UCSD-AML1 (cell line): ENCODE results near the gene MT1B.
"Not testable (repeated sequence)": the region's sequence is repeated elsewhere in the genome, so short reads cannot be mapped to it uniquely, and the experiment has no call there.

Source experiments
- DNase-seq: peaks from one replicate; lab custom pipeline; 2025; ENCODE audit not compliant: unreplicated experiment; lab: John Stamatoyannopoulos, UW

MT1B gene

GRCh38 chr16:56665286-56666261 lies 13.9 kb downstream of the MT1B start:
- DNase-seq, result not testable (repeated sequence)

DNA sequence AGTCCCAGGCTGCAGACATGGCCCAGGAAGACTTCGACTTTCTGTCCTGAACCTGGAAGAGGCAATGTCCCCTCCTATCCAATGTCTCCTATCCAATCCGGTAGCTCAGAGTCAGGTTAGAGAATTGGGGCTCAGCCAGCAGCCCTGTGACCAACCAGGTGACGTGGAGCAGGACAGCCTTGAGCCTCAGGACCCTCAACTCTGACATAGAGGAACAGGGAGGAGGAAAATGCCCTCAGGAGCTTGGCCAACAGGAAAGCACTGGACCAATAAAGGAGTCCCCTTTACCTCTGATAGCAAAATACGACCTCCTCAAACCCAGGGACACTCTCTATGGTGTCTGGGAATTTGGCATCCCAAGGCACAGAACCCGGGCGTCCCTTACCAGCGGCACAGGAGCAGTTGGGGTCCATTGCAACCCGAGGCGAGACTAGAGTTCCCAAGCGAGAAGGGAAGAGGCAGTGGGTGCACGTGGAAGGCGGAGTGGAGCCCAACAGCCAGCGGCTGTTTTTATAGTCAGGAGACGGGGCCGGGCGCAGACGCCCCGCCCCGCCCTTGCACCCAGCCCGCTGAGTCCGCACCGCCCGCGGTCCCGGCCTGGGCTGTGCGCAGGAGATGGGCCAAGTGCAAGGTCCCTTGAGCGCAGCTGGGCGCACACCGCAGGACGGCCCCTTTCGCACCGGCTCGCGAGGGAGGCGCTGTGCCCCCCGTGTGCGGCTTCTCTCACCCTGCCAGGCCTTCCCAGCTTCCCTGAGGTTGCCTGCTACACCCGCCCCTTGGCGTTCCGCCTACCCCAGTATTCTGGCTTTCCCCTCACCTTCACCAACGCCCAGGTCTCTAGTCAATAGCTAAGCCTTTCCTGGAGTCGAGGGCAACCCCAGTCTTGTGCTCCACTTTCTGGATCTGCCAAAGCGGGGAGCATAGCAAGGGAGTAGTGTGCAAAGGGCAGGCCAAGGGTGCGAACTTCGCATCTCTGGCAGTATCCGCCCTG lies 16.2 kb downstream of the MT1B start, which contains the start of gene MT1G:
MT1G (minus strand) TSS at position 485 of the 991 bp plus-strand sequence; CDS start at position 413, 72 bp downstream.
- DNase-seq, result no peak

DNA sequence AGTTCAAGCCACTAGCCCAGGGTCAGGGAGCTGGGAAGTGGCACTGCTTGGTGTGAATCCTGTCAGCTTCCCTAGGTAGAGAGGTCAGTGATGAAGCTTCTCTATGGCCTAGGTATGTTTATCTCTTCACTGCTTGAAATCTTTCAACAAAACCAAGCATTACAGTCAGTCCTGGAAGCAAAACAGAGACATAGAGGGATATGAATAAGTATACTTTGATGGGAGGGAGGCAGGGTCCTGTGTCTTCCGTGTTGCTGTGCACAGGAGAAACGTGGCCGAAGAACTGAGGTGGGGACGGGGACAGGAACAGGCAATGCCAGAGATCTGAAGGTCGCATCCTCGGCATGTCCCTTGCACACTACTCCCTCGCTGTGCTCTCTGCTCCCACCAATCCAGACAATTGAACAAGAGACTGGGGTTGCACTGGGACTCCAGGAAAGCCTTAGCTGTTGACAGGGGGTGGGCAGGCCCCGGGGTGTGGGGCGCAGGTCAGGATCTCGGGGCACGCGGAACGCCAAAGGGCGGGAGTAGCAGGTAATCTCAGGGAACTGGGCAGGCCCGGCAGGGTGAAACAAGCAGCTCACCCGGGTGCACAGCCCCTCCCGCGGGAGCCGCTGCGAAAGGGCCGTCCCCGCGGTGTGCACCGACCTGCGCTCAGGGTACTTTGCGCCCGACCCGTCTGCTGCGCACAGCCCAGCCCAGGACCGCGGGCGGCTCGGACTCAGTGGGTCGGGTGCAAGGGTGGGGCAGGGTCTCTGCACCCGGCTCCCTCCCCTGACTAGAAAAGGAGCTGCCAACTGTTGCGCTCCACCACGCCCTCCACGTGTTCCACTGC lies 17.5 kb downstream of the MT1B start, which contains the start of gene MT1H:
MT1H (plus strand) TSS at position 810 of the 835 bp plus-strand sequence. CDS start 71 bp downstream, outside the sequence.
- DNase-seq, result no peak

DNA sequence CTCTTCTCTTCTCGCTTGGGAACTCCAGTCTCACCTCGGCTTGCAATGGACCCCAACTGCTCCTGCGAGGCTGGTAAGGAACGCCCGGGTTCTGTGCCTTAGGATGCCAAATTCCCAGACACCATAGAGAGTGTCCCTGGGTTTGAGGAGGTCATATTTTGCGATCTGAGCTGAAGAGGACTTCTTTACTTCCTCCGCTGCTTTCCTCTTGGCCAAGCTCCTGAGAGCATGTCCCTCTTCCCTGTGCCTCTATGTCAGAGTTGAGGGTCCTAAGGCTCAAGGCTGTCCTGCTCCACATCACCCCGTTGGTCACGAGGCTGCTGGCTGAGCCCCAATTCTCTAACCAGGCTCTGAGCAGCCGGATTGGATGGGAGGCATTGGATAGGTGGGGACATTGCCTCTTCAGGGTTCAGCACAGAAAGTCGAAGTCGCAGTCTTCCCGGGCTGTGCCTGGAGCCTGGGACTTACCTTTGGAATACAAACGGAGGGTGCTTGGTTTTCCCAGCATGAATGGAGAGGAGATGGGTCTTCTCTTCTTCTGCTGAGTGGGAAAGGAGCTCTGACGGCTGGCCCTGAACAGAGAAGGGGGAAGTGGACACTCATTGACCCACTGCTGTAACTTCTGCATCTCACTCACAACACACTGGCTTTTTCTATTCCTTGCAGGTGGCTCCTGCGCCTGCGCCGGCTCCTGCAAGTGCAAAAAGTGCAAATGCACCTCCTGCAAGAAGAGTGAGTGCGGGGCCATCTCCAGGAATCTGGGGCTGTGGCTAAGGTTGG lies 18.3 kb downstream of the MT1B start:
- DNase-seq, result no peak

GRCh38 chr16:56670620-56670934 lies 18.9 kb downstream of the MT1B start:
- no peak for DNase-seq

DNA sequence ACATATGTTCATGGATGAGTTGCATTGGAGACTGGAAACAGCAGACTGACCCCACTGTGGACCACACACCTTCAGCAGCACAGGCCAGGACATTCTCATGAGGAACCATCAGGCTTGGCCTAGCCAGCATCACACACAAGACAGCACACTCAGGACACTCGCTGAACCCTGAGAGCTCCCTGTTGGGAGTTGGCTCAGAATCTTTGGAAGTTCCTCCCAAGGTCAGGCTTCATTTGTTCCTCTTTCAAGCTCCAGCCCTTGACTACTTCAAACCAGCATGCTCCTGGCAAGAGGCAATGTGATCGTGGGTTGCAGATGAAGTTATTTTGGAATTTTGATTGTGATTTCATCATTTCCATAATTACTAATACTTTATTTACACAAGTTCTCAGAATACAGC lies 20.0 kb downstream of the MT1B start:
- not testable (repeated sequence) for DNase-seq

DNA sequence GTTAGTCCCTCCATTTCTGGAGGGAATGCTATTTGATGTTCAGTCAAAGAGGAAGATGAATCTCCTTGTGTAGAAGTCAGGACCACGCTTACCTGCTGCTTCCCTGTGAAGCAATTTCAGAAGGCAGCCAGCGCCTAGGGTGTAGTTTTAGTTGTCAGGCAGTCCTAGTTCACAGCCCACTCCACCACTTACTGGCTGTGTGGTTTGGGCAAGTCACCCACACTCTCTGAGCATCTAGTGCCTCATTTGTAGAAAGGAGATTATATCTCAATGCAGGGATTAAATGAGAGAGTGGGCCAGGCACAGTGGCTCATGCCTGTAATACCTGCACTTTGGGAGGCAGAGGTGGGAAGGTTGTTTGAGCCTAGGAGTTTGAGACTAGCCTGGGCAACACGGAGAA lies 20.5 kb downstream of the MT1B start:
- DNase-seq, result not testable (repeated sequence)

DNA sequence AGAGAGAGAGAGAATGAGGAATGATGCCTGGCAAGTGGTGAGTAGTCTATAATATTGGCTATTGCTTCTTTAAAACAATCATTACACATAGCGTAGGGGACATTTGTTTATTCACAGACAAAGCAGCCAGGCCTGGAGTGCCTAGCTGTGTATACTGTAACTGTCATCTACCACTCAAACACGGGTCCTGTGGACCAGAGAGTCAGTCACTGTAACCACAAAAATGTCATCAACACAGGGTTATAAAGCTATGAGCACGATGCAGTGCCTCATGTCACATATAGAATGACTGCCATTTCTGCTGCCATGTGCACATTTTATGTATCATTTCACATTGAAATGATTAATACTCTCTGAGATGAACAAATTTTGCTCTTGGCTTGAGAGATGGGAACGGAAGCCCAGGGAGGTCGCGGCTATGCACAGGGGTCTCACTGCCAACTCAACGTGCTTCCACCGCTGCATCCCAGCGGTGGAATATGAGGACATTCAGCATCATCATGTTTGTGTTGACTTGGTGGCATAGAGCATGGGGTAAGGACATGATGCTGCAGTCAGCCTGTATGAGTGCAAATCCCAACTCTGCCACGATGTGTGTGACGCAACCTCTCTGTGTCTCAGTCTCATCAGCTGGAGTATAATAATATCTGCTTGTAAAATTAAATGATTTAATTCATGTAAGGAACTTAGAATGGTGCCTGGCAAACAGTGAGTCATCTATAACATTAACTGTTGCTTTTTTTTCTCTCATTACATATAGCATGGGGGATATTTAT lies 21.3 kb downstream of the MT1B start:
- DNase-seq, result no peak

DNA sequence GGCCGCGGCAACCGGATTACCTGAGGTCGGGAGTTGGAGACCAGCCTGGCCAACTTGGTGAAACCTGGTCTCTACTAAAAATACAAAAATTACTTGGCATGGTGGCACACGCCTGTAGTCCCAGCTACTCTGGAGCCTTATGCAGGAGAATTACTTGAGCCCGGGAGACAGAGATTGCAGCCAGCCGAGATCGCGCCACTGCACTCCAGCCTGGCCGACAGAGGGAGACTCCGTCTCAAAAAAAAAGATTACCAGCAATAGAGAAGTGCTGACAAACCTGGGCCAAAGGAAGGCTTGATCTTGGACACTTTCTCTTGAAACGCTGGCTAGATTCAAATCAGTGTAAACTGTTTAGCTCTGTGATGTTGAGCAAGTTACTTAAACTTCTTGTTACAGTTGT lies 22.2 kb downstream of the MT1B start:
- DNase-seq, result peak; percentile 29

GRCh38 chr16:56674570-56674969 lies 22.9 kb downstream of the MT1B start:
- not testable (repeated sequence) for DNase-seq

GRCh38 chr16:56675685-56676210 lies 24.1 kb downstream of the MT1B start:
- DNase-seq, result no peak

DNA sequence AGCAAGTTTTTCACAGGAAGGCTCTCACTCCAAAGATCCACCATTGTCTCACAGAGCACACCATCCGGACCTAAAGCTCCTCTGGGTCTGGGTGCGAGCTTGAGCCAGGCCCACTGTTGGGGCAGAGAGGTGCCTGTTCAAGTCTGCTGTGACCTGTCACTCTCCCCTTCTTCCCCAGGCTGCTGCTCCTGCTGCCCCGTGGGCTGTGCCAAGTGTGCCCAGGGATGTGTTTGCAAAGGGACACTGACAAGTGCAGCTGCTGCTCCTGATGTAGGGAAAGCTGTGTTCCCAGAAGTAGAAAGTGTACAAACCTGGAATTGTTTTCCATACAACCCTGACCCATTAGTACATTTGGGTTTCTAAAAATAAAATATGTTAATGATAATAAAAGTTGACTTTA lies 25.8 kb downstream of the MT1B start:
- no peak for DNase-seq

DNA sequence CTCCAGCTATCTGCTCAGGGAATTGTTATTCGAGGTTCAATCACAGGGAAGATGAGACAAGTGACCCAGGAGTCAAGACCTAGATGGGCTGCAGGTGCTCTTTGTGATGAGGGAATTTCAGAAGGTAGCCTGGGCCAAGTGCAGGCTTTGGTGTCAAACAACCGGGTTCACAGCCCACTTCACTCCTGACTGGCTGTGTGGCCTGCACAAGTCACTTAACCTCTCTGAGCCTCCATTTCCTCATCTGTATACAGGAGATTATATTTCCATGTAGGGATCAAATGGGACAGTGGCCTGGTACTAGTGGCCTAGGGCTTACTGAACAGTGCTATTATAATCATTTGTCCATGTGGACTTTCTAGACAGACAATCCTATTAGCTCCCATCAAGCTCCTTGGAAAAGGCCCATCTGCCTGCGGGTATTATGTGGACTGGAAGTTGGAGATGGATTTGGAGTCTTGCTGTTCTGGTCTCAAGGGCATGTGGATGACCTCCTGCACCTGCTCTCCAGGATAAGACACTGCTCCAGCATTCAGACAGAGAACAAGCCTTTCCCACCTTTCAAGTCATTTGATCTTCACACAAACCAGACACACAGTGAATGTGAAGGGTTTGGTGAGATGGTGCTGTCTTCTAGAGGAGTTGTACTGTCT lies 27.5 kb downstream of the MT1B start:
- DNase-seq, result no peak

DNA sequence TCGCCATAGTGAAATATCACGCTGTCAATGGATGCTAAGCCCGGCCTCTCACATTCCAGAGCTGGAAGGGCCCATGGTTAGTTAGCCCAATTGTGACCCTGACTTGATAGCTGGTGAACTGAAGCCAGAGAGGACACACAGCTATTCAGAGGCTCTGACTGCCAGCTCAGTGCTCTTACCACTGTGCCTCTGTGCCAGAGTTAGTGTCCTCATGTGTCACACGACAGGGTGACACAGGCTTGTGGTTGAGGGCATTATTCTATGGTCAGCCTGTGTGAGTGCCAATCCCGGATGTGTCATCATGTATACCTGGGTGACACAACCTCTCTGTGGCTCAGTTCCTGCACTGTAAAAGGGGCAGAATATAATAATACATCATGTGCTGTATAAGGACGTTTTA lies 28.1 kb downstream of the MT1B start:
- DNase-seq, result no peak

GRCh38 chr16:56681939-56682702 lies 30.4 kb downstream of the MT1B start, which contains the start of gene MT1X:
TSS of gene MT1X (plus strand) at chr16:56682470. CDS start at chr16:56682541, 71 bp downstream.
- peak; percentile 87 for DNase-seq

GRCh38 chr16:56682703-56683397 lies 31.2 kb downstream of the MT1B start:
- DNase-seq, result no peak
